GM21515 (cell line): ENCODE measurements around the gene MILR1.
A peak's percentile ranks its signal among the peaks of the same experiment; 100 is the strongest.
"Not testable (repeated sequence)": the region's sequence is repeated elsewhere in the genome, so short reads cannot be mapped to it uniquely, and the experiment has no call there.

Source experiments
- ATAC-seq: cut with Tn5 transposase; IDR thresholded peaks from one replicate; pipeline ENCODE4 v1.9.1; 2021; ENCODE audit not compliant: unreplicated experiment

MILR1 gene

GRCh38 chr17:64470625-64471024 lies 21.7 kb downstream of the MILR1 start:
- no peak for ATAC-seq

- no peak for ATAC-seq
Observed at GRCh38 chr17:64471440-64471839, 22.5 kb downstream of the MILR1 start.

GRCh38 chr17:64472564-64472963 lies 23.6 kb downstream of the MILR1 start:
- ATAC-seq, result no peak

- no peak for ATAC-seq
Observed at GRCh38 chr17:64477849-64478248, 28.9 kb downstream of the MILR1 start.

GRCh38 chr17:64480951-64481350 lies 32.0 kb downstream of the MILR1 start:
- no peak for ATAC-seq

- ATAC-seq, result no peak
Observed at GRCh38 chr17:64484380-64484779, 35.5 kb downstream of the MILR1 start.

GRCh38 chr17:64488301-64488700 lies 39.4 kb downstream of the MILR1 start:
- ATAC-seq, result no peak

- ATAC-seq, result no peak
Observed at GRCh38 chr17:64491034-64491860, 42.3 kb downstream of the MILR1 start.

GRCh38 chr17:64491994-64492393 lies 43.1 kb downstream of the MILR1 start:
- ATAC-seq, result no peak

- ATAC-seq, result no peak
Observed at GRCh38 chr17:64492481-64493109, 43.7 kb downstream of the MILR1 start.

GRCh38 chr17:64494121-64494520 lies 45.2 kb downstream of the MILR1 start:
- no peak for ATAC-seq

- ATAC-seq, result not testable (repeated sequence)
Observed at GRCh38 chr17:64495300-64495699, 46.4 kb downstream of the MILR1 start.

GRCh38 chr17:64496348-64496785 lies 47.5 kb downstream of the MILR1 start:
- ATAC-seq, result no peak

- ATAC-seq, result peak; percentile 75
Observed at GRCh38 chr17:64496786-64497564, 48.1 kb downstream of the MILR1 start, which contains the start of gene POLG2. Gene POLG2 (minus strand): TSS chr17:64497054. CDS start chr17:64496968, 86 bp downstream.

GRCh38 chr17:64497565-64498035 lies 48.7 kb downstream of the MILR1 start:
- ATAC-seq, result peak; percentile 10

GRCh38 chr17:64498308-64499203 lies 49.6 kb downstream of the MILR1 start:
- ATAC-seq, result no peak

GRCh38 chr17:64499805-64500486 lies 51.0 kb downstream of the MILR1 start:
- no peak for ATAC-seq

- no peak for ATAC-seq
Observed at GRCh38 chr17:64500487-64500859, 51.6 kb downstream of the MILR1 start.

GRCh38 chr17:64500862-64501765 lies 52.2 kb downstream of the MILR1 start:
- no peak for ATAC-seq
